Measurements from ENCODE around the gene FOLR2. TPM values are rescaled to one million over a fixed set of nuclear protein-coding genes. Genes with fewer than 3 reads are reported as not detected.
"Not testable (repeated sequence)": the region's sequence is repeated elsewhere in the genome, so short reads cannot be mapped to it uniquely, and the experiment has no call there.

FOLR2 gene
- polyA plus RNA-seq, 3 donors, result 8.1 to 15.2 (median 10.7) TPM

DNA sequence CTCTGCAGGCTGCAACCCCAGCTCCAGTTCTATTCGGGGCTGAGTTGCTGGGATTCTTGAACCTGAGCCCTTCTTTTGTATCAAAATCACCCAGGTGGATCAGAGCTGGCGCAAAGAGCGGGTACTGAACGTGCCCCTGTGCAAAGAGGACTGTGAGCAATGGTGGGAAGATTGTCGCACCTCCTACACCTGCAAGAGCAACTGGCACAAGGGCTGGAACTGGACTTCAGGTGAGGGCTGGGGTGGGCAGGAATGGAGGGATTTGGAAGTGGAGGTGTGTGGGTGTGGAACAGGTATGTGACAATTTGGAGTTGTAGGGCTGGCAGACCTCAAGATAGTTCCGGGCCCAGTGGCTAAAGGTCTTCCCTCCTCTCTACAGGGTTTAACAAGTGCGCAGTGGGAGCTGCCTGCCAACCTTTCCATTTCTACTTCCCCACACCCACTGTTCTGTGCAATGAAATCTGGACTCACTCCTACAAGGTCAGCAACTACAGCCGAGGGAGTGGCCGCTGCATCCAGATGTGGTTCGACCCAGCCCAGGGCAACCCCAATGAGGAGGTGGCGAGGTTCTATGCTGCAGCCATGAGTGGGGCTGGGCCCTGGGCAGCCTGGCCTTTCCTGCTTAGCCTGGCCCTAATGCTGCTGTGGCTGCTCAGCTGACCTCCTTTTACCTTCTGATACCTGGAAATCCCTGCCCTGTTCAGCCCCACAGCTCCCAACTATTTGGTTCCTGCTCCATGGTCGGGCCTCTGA, 20.9 kb upstream of the FOLR2 start:
- no peak for DNase-seq (ENCODE audit: extremely low read depth in 1 of 11, low read depth in 9 of 11, low spot score in 4 of 11)

DNA sequence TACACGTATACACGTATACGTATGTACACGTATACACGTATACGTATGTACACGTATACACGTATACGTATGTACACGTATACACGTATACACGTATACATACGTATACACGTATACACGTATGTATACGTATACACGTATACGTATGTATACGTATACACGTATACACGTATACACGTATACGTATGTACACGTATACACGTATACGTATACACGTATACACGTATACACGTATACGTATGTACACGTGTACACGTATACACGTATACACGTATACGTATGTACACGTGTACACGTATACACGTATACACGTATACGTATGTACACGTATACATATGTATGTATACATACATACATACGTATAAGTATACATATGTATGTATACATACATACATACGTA, 15.1 kb upstream of the FOLR2 start:
- DNase-seq (ENCODE audit: extremely low read depth in 1 of 11, low read depth in 9 of 11, low spot score in 4 of 11), result not testable (repeated sequence)

DNA sequence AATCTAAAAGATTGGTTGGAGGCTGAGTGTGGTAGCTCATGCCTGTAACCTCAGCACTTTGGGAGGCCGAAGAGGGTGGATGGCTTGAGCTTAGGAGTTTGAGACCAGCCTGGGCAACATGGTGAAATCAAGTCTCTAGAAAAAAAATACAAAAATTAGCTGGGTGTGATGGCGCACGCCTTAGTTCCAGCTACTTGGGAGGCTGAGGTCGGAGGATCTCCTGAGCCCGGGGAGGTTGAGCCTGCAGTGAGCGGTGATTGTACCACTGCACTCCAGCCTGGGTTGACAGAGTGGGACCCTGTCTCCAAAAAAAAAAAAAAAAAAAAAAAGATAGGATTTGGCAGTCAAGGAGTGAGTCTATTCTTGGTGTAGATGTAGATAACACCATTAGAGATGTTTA, 14.0 kb upstream of the FOLR2 start:
- DNase-seq (ENCODE audit: extremely low read depth in 1 of 11, low read depth in 9 of 11, low spot score in 4 of 11), result no peak

GRCh38 chr11:72203163-72203562, 13.4 kb upstream of the FOLR2 start:
- no peak for DNase-seq (ENCODE audit: extremely low read depth in 1 of 11, low read depth in 9 of 11, low spot score in 4 of 11)

- DNase-seq (ENCODE audit: extremely low read depth in 1 of 11, low read depth in 9 of 11, low spot score in 4 of 11), result no peak
These were observed 11.7 kb upstream of the FOLR2 start for GRCh38 chr11:72204886-72205285.

DNA sequence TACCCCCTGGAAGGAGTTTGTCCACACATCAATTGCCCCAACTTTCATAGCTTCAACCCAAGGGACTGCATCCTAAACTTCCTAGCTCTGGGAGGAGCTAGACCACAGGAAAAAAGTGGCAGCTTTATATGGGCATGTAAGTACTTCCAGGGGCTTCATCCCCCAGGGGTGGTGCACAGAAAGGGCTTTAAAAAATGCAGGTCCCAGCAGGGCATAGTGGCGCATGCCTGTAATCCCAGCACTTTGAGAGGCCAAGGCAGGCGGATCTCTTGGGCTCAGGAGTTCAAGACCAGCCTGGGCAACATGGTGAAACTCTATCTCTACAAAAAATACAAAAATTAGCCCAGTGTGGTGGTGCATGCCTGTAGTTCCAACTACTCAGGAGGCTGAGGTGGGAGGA, 9.8 kb upstream of the FOLR2 start:
- DNase-seq (ENCODE audit: extremely low read depth in 1 of 11, low read depth in 9 of 11, low spot score in 4 of 11), result not testable (repeated sequence)

DNA sequence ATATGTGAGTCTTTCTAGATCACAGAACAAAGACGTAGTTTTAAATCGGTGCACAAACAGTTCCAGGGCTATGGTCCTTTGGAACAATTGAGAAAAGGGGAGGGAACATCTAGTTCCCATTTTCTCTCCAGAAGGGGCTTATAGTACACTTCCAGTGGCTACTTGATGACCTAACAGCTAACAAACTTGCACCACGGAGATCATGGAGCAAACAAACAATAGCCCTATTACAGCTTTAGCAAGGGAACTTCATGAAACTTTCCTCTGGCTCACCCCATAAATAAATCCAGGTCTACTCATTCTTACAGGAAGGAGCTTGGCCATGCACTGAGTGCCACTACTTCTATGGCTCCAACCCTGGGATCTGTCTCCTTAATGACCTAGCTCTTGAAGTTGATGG, 8.3 kb upstream of the FOLR2 start:
- DNase-seq (ENCODE audit: extremely low read depth in 1 of 11, low read depth in 9 of 11, low spot score in 4 of 11), result no peak

- no peak for DNase-seq (ENCODE audit: extremely low read depth in 1 of 11, low read depth in 9 of 11, low spot score in 4 of 11)
These were observed 7.5 kb upstream of the FOLR2 start for GRCh38 chr11:72209101-72209500.

GRCh38 chr11:72217841-72218240, 1.2 kb downstream of the FOLR2 start:
- DNase-seq (ENCODE audit: extremely low read depth in 1 of 11, low read depth in 9 of 11, low spot score in 4 of 11), result no peak

DNA sequence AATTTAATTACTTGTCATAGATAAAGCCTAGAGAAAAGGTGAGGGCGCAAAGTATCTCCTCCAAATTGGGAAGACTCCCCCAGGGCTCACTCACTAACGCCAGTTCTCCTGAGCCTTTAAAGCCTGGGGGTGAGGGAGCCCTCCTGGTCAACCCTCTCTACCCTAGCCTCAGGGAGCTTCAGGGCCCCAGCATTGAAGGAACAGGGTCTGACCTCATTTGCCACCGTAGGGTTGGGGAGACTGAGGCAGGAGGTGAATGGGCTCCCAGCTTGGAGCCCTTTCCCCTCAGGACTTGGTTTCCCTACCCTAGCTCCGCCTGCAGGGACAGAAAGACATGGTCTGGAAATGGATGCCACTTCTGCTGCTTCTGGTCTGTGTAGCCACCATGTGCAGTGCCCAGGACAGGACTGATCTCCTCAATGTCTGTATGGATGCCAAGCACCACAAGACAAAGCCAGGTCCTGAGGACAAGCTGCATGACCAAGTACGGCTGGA, 1.7 kb downstream of the FOLR2 start:
- DNase-seq (ENCODE audit: extremely low read depth in 1 of 11, low read depth in 9 of 11, low spot score in 4 of 11), result no peak

DNA sequence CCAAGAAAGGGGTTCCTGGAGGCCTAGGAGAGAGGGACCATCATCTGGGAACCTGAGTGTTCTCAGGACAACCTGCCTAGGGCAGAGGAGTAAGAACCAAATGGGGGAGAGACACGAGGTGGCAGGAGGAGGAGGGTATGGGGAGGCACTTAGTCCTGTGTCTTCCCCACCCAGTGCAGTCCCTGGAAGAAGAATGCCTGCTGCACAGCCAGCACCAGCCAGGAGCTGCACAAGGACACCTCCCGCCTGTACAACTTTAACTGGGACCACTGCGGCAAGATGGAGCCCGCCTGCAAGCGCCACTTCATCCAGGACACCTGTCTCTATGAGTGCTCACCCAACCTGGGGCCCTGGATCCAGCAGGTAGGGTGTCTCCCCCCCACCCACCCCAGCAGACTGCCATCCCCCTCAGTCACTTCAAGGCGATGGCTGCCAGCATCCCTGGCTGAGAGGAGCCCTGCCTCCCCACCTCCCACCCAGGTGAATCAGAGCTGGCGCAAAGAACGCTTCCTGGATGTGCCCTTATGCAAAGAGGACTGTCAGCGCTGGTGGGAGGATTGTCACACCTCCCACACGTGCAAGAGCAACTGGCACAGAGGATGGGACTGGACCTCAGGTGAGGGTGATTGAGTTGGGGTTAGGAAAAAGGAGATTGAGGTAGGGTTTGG, 4.2 kb downstream of the FOLR2 start:
- no peak for DNase-seq (ENCODE audit: extremely low read depth in 1 of 11, low read depth in 9 of 11, low spot score in 4 of 11)

- no peak for DNase-seq (ENCODE audit: extremely low read depth in 1 of 11, low read depth in 9 of 11, low spot score in 4 of 11)
These were observed 4.9 kb downstream of the FOLR2 start for GRCh38 chr11:72221386-72222075.

DNA sequence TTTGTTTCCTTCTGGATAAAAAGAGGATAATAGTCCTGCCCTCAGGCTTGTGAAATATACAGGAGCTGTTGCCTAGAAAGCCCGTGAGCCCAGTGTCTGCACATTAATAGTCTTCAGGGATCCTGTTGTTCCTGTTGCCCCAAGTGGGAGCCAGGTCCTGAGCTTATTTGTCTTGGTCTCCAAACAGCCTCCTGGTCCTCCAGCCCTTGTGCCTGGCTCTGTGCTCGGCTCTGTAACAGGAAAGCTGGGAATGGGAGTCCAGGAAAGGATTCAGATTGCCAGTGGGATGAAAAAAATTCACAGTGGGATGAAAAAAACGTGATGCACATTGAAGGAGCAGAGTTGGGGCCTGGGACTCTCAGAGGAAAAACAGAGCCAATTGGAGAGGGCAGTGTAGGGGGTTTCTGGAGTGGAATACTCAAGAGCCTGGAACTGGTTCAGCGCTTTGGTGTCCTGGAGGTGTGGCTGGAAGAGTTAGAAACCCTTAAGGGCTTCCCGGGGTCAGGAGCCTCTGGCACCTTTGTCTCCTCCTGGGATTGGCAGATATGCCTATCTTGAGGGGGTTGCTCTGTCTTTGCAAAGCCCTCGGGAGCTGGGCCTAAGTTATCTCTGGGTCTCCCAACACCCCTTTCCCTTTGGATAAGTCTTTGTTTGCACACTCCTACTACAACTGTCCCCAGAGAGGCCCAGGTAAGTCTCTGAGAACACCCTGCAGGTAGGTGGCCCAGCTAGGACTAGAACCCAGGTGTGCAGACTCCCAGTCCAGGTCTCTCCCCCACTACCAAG, 5.7 kb downstream of the FOLR2 start:
- no peak for DNase-seq (ENCODE audit: extremely low read depth in 1 of 11, low read depth in 9 of 11, low spot score in 4 of 11)

- DNase-seq (ENCODE audit: extremely low read depth in 1 of 11, low read depth in 9 of 11, low spot score in 4 of 11), result peak; percentile 84 to 96 (median 94)
These were observed 6.5 kb downstream of the FOLR2 start for GRCh38 chr11:72222907-72223614.

GRCh38 chr11:72223615-72224563, 7.3 kb downstream of the FOLR2 start:
- DNase-seq (ENCODE audit: extremely low read depth in 1 of 11, low read depth in 9 of 11, low spot score in 4 of 11), result peak in 6 of 11 donors; percentile 57 to 69 (median 66)

DNA sequence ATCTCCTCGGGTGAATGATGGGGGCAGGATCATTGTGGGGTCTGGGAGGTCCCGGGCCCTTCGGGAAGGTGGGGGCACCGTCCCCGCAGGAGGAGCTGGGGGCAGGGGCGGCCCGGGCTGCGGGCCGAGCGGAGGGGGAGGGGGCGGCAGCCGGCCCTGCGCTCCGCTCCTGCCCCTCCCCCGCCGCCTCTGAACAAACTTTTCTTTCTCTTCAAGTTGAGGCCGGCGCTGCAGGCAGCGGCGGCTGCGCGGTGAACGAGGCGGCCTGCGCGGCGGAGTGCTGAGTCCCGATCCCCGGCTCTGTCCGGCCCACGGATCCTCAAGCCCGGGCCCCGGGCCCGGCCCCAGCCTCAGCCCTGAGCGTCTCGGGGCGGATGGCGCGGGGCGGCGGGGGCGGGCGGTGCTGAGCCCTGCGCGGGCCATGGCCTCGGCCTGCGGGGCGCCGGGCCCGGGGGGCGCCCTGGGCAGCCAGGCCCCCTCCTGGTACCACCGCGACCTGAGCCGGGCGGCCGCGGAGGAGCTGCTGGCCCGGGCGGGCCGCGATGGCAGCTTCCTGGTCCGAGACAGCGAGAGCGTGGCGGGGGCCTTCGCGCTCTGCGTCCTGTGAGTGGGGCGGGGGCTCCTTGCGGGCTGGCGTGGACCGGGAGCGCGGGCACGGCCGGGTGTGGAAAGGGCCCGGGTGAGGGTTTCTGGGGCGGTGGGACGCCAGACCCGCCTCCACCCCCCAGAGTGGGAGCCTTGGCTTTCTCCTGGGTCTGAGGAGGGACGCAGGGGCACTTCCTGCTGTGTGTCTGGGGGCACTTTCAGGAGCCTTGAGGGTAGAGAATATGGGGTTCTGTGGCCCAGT, 8.2 kb downstream of the FOLR2 start, which contains the start of gene INPPL1:
TSS of gene INPPL1 (plus strand) at position 204 of the 847 bp plus-strand sequence. CDS start at position 422, 218 bp downstream.
- no peak for DNase-seq (ENCODE audit: extremely low read depth in 1 of 11, low read depth in 9 of 11, low spot score in 4 of 11)
